Measurements from ENCODE around the gene TBC1D7. TPM values are rescaled to one million over a fixed set of nuclear protein-coding genes. Genes with fewer than 3 reads are reported as not detected.

TBC1D7 gene
- total and polyA plus RNA-seq, 10 donors, result 10.9 to 20.9 (median 15.7) TPM

DNA sequence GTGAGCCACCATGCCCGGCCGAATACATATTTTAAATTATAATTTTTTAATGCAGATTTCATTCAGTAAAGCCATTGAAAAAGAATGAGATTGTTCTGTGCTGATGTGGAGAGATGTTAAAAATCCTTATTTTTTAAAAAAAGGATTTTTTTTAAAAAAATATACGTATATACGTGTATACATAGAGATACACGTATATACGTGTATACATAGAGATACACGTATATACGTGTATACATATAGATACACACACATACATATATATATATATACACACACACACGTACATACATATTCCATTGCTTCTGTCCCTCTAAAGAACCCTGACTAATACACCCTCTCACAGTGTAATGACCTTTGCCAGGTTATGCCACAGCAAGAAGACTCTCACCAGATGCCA lies 23.8 kb upstream of the TBC1D7 start:
- H3K36me3 ChIP-seq, result no peaks in the 10 kb centered on the region
- no peaks in the 10 kb centered on the region for H3K9me3 ChIP-seq
- no peaks in the 10 kb centered on the region for H3K27me3 ChIP-seq (replicated peaks in 1 of 7)
- peaks cover 29 to 47% (median 39%) of the 10 kb centered on the region in 6 donors for H3K4me1 ChIP-seq
- TF ChIP-seq POLR2AphosphoS5 (IDR thresholded peaks at IDR 0.05) (no peak), POLR2A (IDR thresholded peaks at IDR 0.05) (no peak), CTCF (IDR thresholded peaks at IDR 0.05 in 8 of 11, conservative IDR thresholded peaks at IDR 0.05 in 3 of 11) (no peak)
- 95 to 99% (median 95%) methylated on average over 9 of the region's 9 CpGs for WGBS, 5 donors
- no peak overlapping the region for H3K4me3 ChIP-seq
- no peak for DNase-seq
- intact Hi-C loops (cut with DNase I; ENCODE audit: low total_unique reads), result no loop called here
- H3K27ac ChIP-seq, result no peak overlapping the region

GRCh38 chr6:13351271-13351670 lies 22.9 kb upstream of the TBC1D7 start:
- 87 to 92% (median 91%) methylated on average over 12 of the region's 12 CpGs for WGBS, 5 donors
- intact Hi-C loops (cut with DNase I; ENCODE audit: low total_unique reads), result no loop called here

DNA sequence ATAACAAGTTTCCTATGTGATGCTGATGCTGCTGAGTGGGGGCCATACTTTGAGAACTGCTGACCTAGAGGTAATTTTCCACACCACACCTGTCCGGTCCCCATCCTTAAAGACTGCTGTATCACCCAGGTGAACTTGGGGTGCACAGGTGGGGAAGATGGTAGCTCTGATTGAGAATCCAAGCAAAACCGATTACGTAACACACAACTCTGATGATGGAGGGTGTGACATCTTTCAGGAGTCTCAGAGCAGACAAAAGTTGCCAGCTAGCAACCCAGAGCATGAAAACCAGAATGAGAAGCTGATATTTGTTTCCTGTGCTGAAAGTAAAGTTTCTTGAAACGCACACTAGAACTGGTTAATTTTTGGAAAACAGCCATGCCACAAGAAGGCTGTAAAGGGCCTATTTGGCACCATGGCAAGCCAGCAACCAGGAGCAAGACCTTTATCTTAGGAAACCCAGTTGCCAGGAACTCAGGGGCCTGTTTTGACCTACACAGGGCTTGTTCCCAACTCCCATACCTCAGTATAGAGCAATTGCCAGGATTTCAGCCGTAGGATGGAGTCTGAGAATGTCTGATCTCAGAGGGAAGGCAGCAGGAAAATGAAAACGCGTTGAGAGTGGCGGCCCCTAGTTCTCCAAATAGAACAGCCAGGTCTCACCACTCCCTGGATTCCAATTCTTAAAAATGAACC lies 21.6 kb upstream of the TBC1D7 start:
- H3K4me1 ChIP-seq, result peaks cover 17 to 25% (median 18%) of the 10 kb centered on the region in 6 donors

More at GRCh38 chr6:13351271-13351670, 22.9 kb upstream of the TBC1D7 start:
- no peak for DNase-seq
- no peaks in the 10 kb centered on the region for H3K27me3 ChIP-seq (replicated peaks in 1 of 7)
- no peak overlapping the region for H3K4me3 ChIP-seq
- H3K4me1 ChIP-seq, result peaks cover 27 to 38% (median 30%) of the 10 kb centered on the region in 6 donors
- H3K36me3 ChIP-seq, result no peaks in the 10 kb centered on the region
- TF ChIP-seq CTCF (IDR thresholded peaks at IDR 0.05 in 8 of 11, conservative IDR thresholded peaks at IDR 0.05 in 3 of 11) (no peak), POLR2AphosphoS5 (IDR thresholded peaks at IDR 0.05) (no peak), POLR2A (IDR thresholded peaks at IDR 0.05) (no peak)
- H3K9me3 ChIP-seq, result no peaks in the 10 kb centered on the region
- H3K27ac ChIP-seq, result no peak overlapping the region

More for the DNA sequence above, 21.6 kb upstream of the TBC1D7 start:
- 82 to 94% (median 88%) methylated on average over 8 of the region's 8 CpGs for WGBS, 5 donors
- H3K27me3 ChIP-seq (replicated peaks in 1 of 7), result no peaks in the 10 kb centered on the region
- H3K4me3 ChIP-seq, result no peak overlapping the region
- no peak overlapping the region for H3K27ac ChIP-seq
- no peak for DNase-seq
- H3K9me3 ChIP-seq, result no peaks in the 10 kb centered on the region
- no peaks in the 10 kb centered on the region for H3K36me3 ChIP-seq
- no peak for TF ChIP-seq POLR2AphosphoS5 (IDR thresholded peaks at IDR 0.05)
- TF ChIP-seq POLR2A (IDR thresholded peaks at IDR 0.05), result no peak
- TF ChIP-seq CTCF (IDR thresholded peaks at IDR 0.05 in 8 of 11, conservative IDR thresholded peaks at IDR 0.05 in 3 of 11), result no peak
- intact Hi-C loops (cut with DNase I; ENCODE audit: low total_unique reads), result no loop called here
